ENCODE data around the gene C6orf47. TPM values are rescaled to one million over a fixed set of nuclear protein-coding genes. Genes with fewer than 3 reads are reported as not detected.
A peak's percentile ranks its signal among the peaks of the same experiment; 100 is the strongest.

C6orf47 gene
- total and polyA plus RNA-seq, 2 of the 13 experiments (the other 11 are each of a cell fraction or from before 2014, with no cell fraction given): 1.7 to 18.1 TPM

DNA sequence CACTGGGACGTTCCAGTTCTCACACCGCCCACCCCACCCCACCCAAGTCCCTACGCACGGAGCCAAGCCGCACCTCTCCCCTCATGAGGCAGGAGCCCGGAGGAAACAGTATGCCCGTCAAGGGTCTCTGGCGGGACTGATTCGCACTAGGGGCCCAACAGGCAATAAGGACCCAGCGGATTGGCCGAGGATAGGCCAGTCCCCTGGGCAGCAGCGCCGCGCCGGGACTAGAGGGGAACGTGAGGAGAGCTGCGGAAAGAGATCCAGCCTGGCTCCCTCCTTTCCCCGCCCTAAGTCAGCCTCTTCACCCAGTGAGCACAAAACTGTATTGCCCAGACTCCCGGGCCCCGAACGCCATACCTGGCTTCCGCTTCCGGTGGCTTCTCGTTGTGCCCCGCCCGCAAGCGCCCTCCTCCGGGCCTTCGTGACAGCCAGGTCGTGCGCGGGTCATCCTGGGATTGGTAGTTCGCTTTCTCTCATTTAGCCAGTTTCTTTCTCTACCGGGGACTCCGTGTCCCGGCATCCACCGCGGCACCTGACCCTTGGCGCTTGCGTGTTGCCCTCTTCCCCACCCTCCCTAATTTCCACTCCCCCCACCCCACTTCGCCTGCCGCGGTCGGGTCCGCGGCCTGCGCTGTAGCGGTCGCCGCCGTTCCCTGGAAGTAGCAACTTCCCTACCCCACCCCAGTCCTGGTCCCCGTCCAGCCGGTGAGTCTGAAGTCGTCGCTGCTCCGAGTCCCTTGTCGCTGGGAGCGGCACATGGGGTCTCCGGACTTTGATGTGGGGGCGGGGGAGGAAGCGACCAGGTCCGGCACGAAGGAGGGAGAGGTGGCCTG, 5.1 kb upstream of the C6orf47 start, which contains the start of gene CSNK2B (continued):
- no peak for TF ChIP-seq ZFAT (CRISPR knock-in tag; conservative IDR thresholded peaks at IDR 0.05)
- TF ChIP-seq ZNF616 (CRISPR knock-in tag; IDR thresholded peaks at IDR 0.05; ENCODE audit: low read depth): peak; percentile 53; the same call in 1 of the 2 replicates
- TF ChIP-seq HMG20A (CRISPR knock-in tag; IDR thresholded peaks at IDR 0.05; ENCODE audit: borderline replicate concordance): no peak; the same call in 1 of the 2 replicates
- peak; percentile 87 for TF ChIP-seq SRF (IDR thresholded peaks at IDR 0.05; ENCODE audit: low read depth, low read length)
- no peak for TF ChIP-seq ZNF282 (IDR thresholded peaks at IDR 0.05; ENCODE audit: partially characterized antibody)
- no peak; the same call in 1 of the 2 replicates for TF ChIP-seq REL (CRISPR knock-in tag; conservative IDR thresholded peaks at IDR 0.05)
- TF ChIP-seq, protein P1, sequence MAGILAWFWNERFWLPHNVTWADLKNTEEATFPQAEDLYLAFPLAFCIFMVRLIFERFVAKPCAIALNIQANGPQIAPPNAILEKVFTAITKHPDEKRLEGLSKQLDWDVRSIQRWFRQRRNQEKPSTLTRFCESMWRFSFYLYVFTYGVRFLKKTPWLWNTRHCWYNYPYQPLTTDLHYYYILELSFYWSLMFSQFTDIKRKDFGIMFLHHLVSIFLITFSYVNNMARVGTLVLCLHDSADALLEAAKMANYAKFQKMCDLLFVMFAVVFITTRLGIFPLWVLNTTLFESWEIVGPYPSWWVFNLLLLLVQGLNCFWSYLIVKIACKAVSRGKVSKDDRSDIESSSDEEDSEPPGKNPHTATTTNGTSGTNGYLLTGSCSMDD (CRISPR knock-in tag; IDR thresholded peaks at IDR 0.05): no peak
- TF ChIP-seq, protein P2, sequence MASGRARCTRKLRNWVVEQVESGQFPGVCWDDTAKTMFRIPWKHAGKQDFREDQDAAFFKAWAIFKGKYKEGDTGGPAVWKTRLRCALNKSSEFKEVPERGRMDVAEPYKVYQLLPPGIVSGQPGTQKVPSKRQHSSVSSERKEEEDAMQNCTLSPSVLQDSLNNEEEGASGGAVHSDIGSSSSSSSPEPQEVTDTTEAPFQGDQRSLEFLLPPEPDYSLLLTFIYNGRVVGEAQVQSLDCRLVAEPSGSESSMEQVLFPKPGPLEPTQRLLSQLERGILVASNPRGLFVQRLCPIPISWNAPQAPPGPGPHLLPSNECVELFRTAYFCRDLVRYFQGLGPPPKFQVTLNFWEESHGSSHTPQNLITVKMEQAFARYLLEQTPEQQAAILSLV (CRISPR knock-in tag; IDR thresholded peaks at IDR 0.05; ENCODE audit: borderline replicate concordance): peak; percentile 19; the same call in 1 of the 2 replicates
- TF ChIP-seq, protein P3, sequence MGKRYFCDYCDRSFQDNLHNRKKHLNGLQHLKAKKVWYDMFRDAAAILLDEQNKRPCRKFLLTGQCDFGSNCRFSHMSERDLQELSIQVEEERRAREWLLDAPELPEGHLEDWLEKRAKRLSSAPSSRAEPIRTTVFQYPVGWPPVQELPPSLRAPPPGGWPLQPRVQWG (CRISPR knock-in tag; IDR thresholded peaks at IDR 0.05; ENCODE audit: borderline replicate concordance, low read depth): no peak
- TF ChIP-seq RELA (CRISPR knock-in tag; IDR thresholded peaks at IDR 0.05): no peak
- TF ChIP-seq ZNF782 (CRISPR knock-in tag; IDR thresholded peaks at IDR 0.05; ENCODE audit: borderline replicate concordance): no peak
- TF ChIP-seq CCAR2 (optimal IDR thresholded peaks at IDR 0.05; ENCODE audit: low read depth, low read length): no peak
- peak; percentile 97 for TF ChIP-seq ZFX (CRISPR knock-in tag; IDR thresholded peaks at IDR 0.05; ENCODE audit: low read depth)
- TF ChIP-seq ISX (CRISPR knock-in tag; conservative IDR thresholded peaks at IDR 0.05): no peak; the same call in 1 of the 2 replicates
- peak; percentile 79; the same call in 1 of the 2 replicates for TF ChIP-seq ATF1 (CRISPR knock-in tag; IDR thresholded peaks at IDR 0.05)
- no peak for TF ChIP-seq MAF1 (CRISPR knock-in tag; IDR thresholded peaks at IDR 0.05; ENCODE audit: borderline replicate concordance)
- peak; percentile 98 for TF ChIP-seq PCBP1 (IDR thresholded peaks at IDR 0.05; ENCODE audit: borderline replicate concordance, low read depth, low read length)
- no peak for TF ChIP-seq THYN1 (CRISPR knock-in tag; IDR thresholded peaks at IDR 0.05; ENCODE audit: borderline replicate concordance, low read depth)
- TF ChIP-seq, protein P4, sequence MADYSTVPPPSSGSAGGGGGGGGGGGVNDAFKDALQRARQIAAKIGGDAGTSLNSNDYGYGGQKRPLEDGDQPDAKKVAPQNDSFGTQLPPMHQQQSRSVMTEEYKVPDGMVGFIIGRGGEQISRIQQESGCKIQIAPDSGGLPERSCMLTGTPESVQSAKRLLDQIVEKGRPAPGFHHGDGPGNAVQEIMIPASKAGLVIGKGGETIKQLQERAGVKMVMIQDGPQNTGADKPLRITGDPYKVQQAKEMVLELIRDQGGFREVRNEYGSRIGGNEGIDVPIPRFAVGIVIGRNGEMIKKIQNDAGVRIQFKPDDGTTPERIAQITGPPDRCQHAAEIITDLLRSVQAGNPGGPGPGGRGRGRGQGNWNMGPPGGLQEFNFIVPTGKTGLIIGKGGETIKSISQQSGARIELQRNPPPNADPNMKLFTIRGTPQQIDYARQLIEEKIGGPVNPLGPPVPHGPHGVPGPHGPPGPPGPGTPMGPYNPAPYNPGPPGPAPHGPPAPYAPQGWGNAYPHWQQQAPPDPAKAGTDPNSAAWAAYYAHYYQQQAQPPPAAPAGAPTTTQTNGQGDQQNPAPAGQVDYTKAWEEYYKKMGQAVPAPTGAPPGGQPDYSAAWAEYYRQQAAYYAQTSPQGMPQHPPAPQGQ (CRISPR knock-in tag; IDR thresholded peaks at IDR 0.05; ENCODE audit: borderline replicate concordance): no peak
- TF ChIP-seq, protein P5, sequence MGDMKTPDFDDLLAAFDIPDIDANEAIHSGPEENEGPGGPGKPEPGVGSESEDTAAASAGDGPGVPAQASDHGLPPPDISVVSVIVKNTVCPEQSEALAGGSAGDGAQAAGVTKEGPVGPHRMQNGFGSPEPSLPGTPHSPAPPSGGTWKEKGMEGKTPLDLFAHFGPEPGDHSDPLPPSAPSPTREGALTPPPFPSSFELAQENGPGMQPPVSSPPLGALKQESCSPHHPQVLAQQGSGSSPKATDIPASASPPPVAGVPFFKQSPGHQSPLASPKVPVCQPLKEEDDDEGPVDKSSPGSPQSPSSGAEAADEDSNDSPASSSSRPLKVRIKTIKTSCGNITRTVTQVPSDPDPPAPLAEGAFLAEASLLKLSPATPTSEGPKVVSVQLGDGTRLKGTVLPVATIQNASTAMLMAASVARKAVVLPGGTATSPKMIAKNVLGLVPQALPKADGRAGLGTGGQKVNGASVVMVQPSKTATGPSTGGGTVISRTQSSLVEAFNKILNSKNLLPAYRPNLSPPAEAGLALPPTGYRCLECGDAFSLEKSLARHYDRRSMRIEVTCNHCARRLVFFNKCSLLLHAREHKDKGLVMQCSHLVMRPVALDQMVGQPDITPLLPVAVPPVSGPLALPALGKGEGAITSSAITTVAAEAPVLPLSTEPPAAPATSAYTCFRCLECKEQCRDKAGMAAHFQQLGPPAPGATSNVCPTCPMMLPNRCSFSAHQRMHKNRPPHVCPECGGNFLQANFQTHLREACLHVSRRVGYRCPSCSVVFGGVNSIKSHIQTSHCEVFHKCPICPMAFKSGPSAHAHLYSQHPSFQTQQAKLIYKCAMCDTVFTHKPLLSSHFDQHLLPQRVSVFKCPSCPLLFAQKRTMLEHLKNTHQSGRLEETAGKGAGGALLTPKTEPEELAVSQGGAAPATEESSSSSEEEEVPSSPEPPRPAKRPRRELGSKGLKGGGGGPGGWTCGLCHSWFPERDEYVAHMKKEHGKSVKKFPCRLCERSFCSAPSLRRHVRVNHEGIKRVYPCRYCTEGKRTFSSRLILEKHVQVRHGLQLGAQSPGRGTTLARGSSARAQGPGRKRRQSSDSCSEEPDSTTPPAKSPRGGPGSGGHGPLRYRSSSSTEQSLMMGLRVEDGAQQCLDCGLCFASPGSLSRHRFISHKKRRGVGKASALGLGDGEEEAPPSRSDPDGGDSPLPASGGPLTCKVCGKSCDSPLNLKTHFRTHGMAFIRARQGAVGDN (CRISPR knock-in tag; IDR thresholded peaks at IDR 0.05): peak; percentile 84

Data from HepG2 (cell line).